ENCODE results near the gene FBXL17. TPM values are rescaled to one million over a fixed set of nuclear protein-coding genes. Genes with fewer than 3 reads are reported as not detected.

Gene FBXL17
- total RNA-seq, 2 donors from 2014 or later: 24.8 to 58.2 TPM

- H3K27me3 ChIP-seq (replicated peaks; ENCODE audit: insufficient read depth): no peaks in the 10 kb centered on the region
- ATAC-seq (ENCODE audit: insufficient number of reproducible peaks, low FRiP score, low read depth) (no peak), DNase-seq (ENCODE audit: low spot score) (no peak)
- no peak for TF ChIP-seq CTCF (IDR thresholded peaks at IDR 0.05)
- no peaks in the 10 kb centered on the region for H3K36me3 ChIP-seq
- H3K4me3 ChIP-seq: no peak overlapping the region
- no peaks in the 10 kb centered on the region for H3K4me1 ChIP-seq (ENCODE audit: control insufficient read depth in 1 of 2, low read depth in 2 of 2)
- H3K9me3 ChIP-seq: no peaks in the 10 kb centered on the region
- no peak overlapping the region for H3K27ac ChIP-seq
These were observed 426.6 kb downstream of the FBXL17 start for GRCh38 chr5:107955321-107955720.

- Histone ChIP-seq H3K36me3 (no peaks in the 10 kb centered on the region), H3K4me3 (no peak overlapping the region), H3K9me3 (no peaks in the 10 kb centered on the region), H3K27ac (no peak overlapping the region), H3K4me1 (ENCODE audit: control insufficient read depth in 1 of 2, low read depth in 2 of 2) (no peaks in the 10 kb centered on the region), H3K27me3 (replicated peaks; ENCODE audit: insufficient read depth) (no peaks in the 10 kb centered on the region)
- ATAC-seq (ENCODE audit: insufficient number of reproducible peaks, low FRiP score, low read depth): no peak
- no peak for TF ChIP-seq CTCF (IDR thresholded peaks at IDR 0.05)
- DNase-seq (ENCODE audit: low spot score): no peak
These were observed 427.6 kb downstream of the FBXL17 start for GRCh38 chr5:107954254-107954653.

GRCh38 chr5:107952450-107952849 lies 429.4 kb downstream of the FBXL17 start:
- Histone ChIP-seq H3K4me1 (ENCODE audit: control insufficient read depth in 1 of 2, low read depth in 2 of 2) (no peaks in the 10 kb centered on the region), H3K9me3 (no peaks in the 10 kb centered on the region), H3K4me3 (no peak overlapping the region), H3K36me3 (no peaks in the 10 kb centered on the region), H3K27ac (no peak overlapping the region), H3K27me3 (replicated peaks; ENCODE audit: insufficient read depth) (no peaks in the 10 kb centered on the region)
- TF ChIP-seq CTCF (IDR thresholded peaks at IDR 0.05): no peak
- ATAC-seq (ENCODE audit: insufficient number of reproducible peaks, low FRiP score, low read depth) (no peak), DNase-seq (ENCODE audit: low spot score) (no peak)

GRCh38 chr5:107951309-107951708 lies 430.6 kb downstream of the FBXL17 start:
- Histone ChIP-seq H3K36me3 (no peaks in the 10 kb centered on the region), H3K9me3 (no peaks in the 10 kb centered on the region), H3K27ac (no peak overlapping the region), H3K27me3 (replicated peaks; ENCODE audit: insufficient read depth) (no peaks in the 10 kb centered on the region), H3K4me1 (ENCODE audit: control insufficient read depth in 1 of 2, low read depth in 2 of 2) (no peaks in the 10 kb centered on the region), H3K4me3 (no peak overlapping the region)
- no peak for DNase-seq (ENCODE audit: low spot score)
- no peak for TF ChIP-seq CTCF (IDR thresholded peaks at IDR 0.05)
- no peak for ATAC-seq (ENCODE audit: insufficient number of reproducible peaks, low FRiP score, low read depth)

- no peaks in the 10 kb centered on the region for H3K27me3 ChIP-seq (replicated peaks; ENCODE audit: insufficient read depth)
- DNase-seq (ENCODE audit: low spot score): no peak
- no peaks in the 10 kb centered on the region for H3K4me1 ChIP-seq (ENCODE audit: control insufficient read depth in 1 of 2, low read depth in 2 of 2)
- H3K4me3 ChIP-seq: no peak overlapping the region
- H3K9me3 ChIP-seq: no peaks in the 10 kb centered on the region
- no peaks in the 10 kb centered on the region for H3K36me3 ChIP-seq
- TF ChIP-seq CTCF (IDR thresholded peaks at IDR 0.05): no peak
- H3K27ac ChIP-seq: no peak overlapping the region
- ATAC-seq (ENCODE audit: insufficient number of reproducible peaks, low FRiP score, low read depth): no peak
These were observed 431.1 kb downstream of the FBXL17 start for GRCh38 chr5:107950776-107951175.
